ENCODE measurements around the gene PEX3.
"Not testable (repeated sequence)": the region's sequence is repeated elsewhere in the genome, so short reads cannot be mapped to it uniquely, and the experiment has no call there.

The PEX3 gene

DNA sequence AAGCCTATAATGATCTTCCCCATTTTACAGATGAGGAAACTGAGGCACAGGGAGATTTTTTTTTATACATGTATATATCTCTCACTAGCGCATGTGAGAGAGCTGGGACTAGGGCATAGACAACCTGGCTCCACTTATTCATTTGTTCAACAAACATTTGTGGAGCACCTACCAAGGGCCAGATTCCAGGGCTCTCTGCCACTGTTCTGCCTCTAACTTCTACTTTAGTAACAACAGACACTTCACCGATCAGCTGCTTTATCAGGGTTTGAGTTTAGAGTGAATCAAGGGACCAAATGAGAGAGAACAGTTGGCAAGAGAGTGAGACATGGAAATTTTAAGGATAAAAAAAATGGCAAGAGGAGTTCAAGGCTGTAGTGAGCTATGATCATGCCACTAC, 7.5 kb upstream of the PEX3 start:
- in situ Hi-C loops (cut with MboI; ENCODE audit: low sequenced_read_pairs) = no loop called here

GRCh38 chr6:143447865-143448264, 2.7 kb upstream of the PEX3 start:
- in situ Hi-C loops (cut with MboI; ENCODE audit: low sequenced_read_pairs) = not testable (repeated sequence)

GRCh38 chr6:143449082-143449713, 1.4 kb upstream of the PEX3 start:
- in situ Hi-C loops (cut with MboI; ENCODE audit: low sequenced_read_pairs) = no loop called here

GRCh38 chr6:143449714-143450452, 722 bp upstream of the PEX3 start:
- in situ Hi-C loops (cut with MboI; ENCODE audit: low sequenced_read_pairs) = no loop called here

- in situ Hi-C loops (cut with MboI; ENCODE audit: low sequenced_read_pairs) = no loop called here
Measured at GRCh38 chr6:143451531-143451930, 926 bp downstream of the PEX3 start.

- in situ Hi-C loops (cut with MboI; ENCODE audit: low sequenced_read_pairs) = no loop called here
Measured at GRCh38 chr6:143457563-143458359, 7.2 kb downstream of the PEX3 start.

DNA sequence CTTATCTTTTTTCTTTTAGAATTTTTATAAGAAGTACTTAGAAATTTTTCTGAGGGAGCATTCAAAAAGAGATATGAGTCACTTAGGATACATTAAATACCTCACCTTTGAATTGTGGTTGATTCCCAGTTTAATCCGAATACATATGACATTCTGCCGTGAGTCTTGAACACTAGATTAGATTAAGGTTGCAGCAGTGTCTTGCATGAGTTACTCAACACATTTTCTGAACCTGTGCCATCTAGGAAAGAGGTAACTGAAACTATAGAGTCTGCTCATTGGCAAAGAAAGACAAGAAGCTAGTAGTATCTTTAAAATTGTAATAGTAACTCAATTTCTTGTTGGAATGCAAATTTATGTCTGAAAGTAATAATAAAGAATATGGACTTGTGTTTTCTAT, 14.9 kb downstream of the PEX3 start:
- in situ Hi-C loops (cut with MboI; ENCODE audit: low sequenced_read_pairs) = no loop called here

GRCh38 chr6:143468026-143468425, 17.4 kb downstream of the PEX3 start:
- in situ Hi-C loops (cut with MboI; ENCODE audit: low sequenced_read_pairs) = no loop called here

- in situ Hi-C loops (cut with MboI; ENCODE audit: low sequenced_read_pairs) = not testable (repeated sequence)
Measured at GRCh38 chr6:143468823-143469222, 18.2 kb downstream of the PEX3 start.

DNA sequence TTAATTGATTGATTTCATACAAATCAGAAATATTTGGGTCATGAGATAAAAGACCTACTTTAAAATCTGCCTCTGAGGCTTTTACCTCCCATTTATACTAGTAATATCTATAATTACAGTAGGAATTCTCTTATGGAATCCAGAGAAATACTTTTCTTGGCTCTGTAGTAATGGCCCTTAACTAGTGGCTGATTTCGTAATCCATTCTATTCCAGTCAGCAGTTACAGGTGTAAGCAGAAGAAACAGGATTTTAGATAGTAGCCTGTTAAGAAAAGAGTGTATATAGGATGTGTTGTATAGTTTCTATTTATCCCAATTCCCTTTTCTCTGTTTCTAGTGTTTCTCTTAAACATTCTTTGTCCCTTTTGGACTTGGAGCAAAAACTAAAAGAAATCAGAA, 21.2 kb downstream of the PEX3 start:
- in situ Hi-C loops (cut with MboI; ENCODE audit: low sequenced_read_pairs) = no loop called here

DNA sequence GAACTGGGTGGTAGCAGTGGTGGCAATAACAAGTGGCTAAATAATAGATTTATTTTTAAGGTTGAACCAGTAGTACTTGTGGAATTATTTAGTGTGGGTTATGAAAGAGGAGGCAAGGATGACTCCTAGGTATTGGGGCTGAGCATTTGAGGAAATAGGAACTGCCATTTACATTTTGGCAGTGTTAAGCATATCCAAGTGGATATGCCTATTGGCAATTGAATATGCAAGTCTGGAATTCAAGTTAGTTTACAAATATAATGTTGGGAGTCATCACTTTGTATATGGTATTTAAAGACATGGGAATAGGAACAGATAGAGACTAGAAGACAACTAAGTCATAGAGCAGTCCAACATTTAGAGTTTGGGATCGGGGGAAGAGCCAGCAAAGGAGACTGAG, 25.9 kb downstream of the PEX3 start:
- in situ Hi-C loops (cut with MboI; ENCODE audit: low sequenced_read_pairs) = no loop called here

DNA sequence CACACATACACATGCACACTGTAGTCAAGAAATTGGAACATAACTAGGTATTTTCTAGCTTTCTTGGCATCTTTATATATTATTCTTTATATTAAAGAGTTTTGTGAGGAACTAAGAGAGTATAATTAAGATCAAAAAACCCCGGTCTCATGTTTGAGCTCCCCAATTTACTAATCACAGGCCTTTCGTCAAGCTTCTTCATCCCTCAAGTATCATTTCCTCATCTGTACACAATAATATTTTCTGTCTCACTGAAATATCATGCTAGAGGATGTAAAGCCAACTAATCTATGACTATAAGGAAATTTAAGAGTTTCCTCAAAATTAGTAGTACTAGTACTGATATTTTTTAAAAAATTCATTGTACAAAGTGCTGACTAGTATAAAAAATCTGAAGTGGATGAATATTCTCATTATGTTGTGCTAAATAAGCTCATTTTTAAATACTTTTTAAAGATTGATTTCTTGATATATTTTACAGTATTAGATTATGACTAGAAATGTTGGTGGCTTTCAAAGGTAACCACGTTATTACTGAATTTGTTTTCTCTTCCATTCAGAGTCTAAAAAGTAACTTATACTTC, 28.0 kb downstream of the PEX3 start:
- in situ Hi-C loops (cut with MboI; ENCODE audit: low sequenced_read_pairs) = no loop called here

DNA sequence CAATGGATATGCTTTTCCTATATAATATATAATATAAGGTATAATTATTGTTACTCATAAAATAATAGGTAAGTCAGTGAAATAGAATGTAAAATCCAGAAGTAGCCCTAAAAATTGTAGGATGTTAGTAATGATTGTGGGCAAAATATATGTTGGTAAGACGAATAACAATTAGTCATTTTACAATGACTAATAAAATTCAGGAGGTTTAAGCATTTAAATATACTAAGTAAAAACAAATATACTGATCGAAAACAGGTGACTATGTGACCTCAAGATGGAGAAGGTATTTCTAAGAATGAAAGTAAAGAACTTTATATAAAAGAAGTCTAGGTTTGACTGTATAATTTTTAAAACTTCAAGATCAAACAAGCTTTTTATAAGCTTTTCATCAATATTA, 32.0 kb downstream of the PEX3 start:
- in situ Hi-C loops (cut with MboI; ENCODE audit: low sequenced_read_pairs) = no loop called here

DNA sequence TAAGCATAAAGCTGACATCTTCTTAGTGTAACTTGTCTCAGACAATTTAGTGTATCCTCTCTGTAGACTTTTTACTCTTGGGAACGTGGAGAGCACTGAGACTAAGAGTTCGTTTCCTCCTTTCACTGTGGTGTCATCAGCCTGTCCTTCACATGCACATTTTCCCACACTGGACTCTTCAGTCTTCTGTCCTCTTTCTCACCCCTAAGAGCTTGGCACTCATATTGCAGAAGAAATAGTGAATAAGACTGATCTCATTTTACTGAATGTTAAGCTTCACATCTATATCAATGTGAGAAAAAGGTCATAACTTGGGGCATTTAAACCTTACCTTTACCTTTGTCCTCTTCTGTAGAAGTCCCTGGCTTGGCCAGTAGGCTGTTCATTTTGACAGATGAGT, 35.4 kb downstream of the PEX3 start:
- in situ Hi-C loops (cut with MboI; ENCODE audit: low sequenced_read_pairs) = no loop called here

- in situ Hi-C loops (cut with MboI; ENCODE audit: low sequenced_read_pairs) = no loop called here
Measured at GRCh38 chr6:143486752-143487151, 36.1 kb downstream of the PEX3 start.

DNA sequence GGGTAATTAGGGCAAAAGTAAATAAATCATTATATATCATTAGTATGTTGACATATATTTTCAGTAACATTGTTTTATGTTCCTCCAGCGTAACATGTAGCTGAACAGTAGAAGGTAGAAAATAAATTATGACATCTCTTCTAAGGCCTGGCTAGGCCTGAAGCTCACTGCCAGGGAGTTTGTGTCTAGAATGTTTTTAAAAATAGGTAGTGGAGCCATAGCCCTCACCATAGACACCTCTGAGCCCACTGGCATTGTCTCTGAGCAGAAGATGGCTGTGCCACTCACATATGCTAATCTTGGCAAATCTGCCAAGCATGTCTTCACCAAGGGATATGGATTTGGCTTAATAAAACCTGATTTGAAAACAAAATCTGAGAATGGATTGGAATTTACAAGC, 39.6 kb downstream of the PEX3 start:
- in situ Hi-C loops (cut with MboI; ENCODE audit: low sequenced_read_pairs) = no loop called here

DNA sequence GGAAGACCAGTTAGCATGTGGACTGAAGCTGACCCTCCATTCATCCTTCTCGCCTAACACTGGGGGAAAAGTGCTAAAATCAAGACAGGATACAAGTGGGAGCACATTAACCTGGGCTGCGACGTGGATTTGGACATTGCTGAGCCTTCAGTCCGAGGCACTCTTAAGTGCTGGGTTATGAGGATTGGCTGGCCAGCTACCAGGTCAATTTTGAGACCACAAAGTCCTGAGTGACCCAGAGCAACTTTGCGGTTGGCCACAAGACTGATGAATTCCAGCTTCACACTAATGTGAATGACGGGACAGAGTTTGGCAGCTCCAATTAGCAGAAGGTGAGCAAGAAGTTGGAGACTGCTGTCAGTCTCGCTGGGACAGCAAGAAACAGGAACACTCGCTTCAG, 40.2 kb downstream of the PEX3 start:
- in situ Hi-C loops (cut with MboI; ENCODE audit: low sequenced_read_pairs) = no loop called here

- in situ Hi-C loops (cut with MboI; ENCODE audit: low sequenced_read_pairs) = no loop called here
Measured at GRCh38 chr6:143496974-143497373, 46.4 kb downstream of the PEX3 start.

- in situ Hi-C loops (cut with MboI; ENCODE audit: low sequenced_read_pairs) = no loop called here
Measured at GRCh38 chr6:143498428-143498827, 47.8 kb downstream of the PEX3 start.

GRCh38 chr6:143501851-143502250, 51.2 kb downstream of the PEX3 start:
- in situ Hi-C loops (cut with MboI; ENCODE audit: low sequenced_read_pairs) = no loop called here

- in situ Hi-C loops (cut with MboI; ENCODE audit: low sequenced_read_pairs) = no loop called here
Measured at GRCh38 chr6:143504369-143504768, 53.8 kb downstream of the PEX3 start.

DNA sequence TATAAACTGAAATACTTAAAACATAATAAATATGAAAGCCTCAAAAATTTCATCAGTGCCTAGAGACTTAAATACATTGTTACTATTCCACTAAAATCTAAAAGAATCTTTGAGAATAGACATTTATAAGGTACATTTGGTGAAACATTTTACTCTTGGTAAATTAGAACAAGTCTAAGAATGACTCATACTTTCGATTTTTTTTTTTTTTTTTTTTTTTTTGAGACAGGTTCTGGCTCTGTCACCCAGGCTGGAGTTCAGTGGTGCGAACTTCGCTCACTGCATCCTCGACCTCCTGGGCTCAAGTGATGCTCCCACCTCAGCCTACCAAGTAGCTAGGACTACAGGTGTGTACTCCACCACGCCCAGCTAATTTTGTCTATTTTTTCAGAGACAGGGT, 54.5 kb downstream of the PEX3 start:
- in situ Hi-C loops (cut with MboI; ENCODE audit: low sequenced_read_pairs) = no loop called here

All from hTERT RPE-1 (cell line).